ENCODE results near the gene DDX3X.

DNA sequence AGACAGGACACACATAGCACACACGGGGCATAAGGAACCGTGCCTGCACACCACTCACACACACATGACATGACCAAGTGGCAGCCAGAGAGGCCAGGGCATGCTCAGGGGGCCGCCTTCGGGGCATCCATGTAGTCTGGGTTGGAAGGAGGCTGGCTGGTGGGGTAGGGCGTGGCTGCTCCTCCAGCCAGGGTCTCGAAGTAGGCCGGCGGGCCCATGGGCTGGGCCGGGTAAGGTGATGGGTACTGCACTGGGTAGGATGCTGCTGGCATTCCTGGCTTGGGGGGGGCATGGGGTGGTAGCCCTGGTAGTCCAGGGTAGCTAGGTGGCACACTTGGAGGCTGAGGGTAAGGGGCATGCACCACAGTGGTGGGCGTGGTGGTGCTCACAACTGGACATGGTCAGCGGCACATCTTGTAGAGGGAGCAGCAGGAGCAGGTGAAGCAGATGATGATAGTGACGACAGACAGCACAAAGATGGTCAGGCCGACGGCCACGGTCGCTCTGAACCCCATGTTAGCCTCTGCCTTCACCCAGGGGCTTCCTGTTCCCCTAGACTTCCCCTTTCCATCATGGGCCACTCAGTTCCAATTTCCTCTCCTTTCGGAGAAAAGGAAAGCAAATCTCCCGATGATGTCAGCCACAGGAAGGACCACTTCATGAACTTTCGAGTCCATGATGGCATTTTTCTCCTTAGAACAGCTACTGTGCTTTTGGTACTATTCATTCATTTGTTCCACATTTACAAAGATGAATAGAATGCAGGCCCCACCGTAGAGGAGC, 10.9 kb upstream of the DDX3X start:
- TF ChIP-seq, protein P1, sequence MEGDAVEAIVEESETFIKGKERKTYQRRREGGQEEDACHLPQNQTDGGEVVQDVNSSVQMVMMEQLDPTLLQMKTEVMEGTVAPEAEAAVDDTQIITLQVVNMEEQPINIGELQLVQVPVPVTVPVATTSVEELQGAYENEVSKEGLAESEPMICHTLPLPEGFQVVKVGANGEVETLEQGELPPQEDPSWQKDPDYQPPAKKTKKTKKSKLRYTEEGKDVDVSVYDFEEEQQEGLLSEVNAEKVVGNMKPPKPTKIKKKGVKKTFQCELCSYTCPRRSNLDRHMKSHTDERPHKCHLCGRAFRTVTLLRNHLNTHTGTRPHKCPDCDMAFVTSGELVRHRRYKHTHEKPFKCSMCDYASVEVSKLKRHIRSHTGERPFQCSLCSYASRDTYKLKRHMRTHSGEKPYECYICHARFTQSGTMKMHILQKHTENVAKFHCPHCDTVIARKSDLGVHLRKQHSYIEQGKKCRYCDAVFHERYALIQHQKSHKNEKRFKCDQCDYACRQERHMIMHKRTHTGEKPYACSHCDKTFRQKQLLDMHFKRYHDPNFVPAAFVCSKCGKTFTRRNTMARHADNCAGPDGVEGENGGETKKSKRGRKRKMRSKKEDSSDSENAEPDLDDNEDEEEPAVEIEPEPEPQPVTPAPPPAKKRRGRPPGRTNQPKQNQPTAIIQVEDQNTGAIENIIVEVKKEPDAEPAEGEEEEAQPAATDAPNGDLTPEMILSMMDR (IDR thresholded peaks at IDR 0.05), result no peak
- TF ChIP-seq EZH2 (IDR thresholded peaks at IDR 0.05; ENCODE audit: borderline replicate concordance, insufficient read depth, low read depth, low read length, poor library complexity, severe bottlenecking), result no peak
